Colonic mucosa (tissue), 4 donors: Measurements from ENCODE around the gene RHOBTB3. TPM values are rescaled to one million over a fixed set of nuclear protein-coding genes. Genes with fewer than 3 reads are reported as not detected.
"Not testable (repeated sequence)": the region's sequence is repeated elsewhere in the genome, so short reads cannot be mapped to it uniquely, and the experiment has no call there.

Experiments
- DNase-seq: peaks from one replicate; pipeline ENCODE4 v3.0.0-alpha.2; 2020
- H3K27ac ChIP-seq: fragments of 200-600 bp; one replicate; pipeline ENCODE4 v1.8.0; 2021
- H3K27me3 ChIP-seq: fragments of 200-600 bp; one replicate; pipeline ENCODE4 v1.8.0; 2021
- H3K36me3 ChIP-seq: fragments of 200-600 bp; one replicate; pipeline ENCODE4 v1.8.0; 2021
- H3K4me1 ChIP-seq: fragments of 200-600 bp; one replicate; pipeline ENCODE4 v1.8.0; 2021; ENCODE audit warnings: mild to moderate bottlenecking
- H3K4me3 ChIP-seq: fragments of 200-600 bp; one replicate; pipeline ENCODE4 v1.8.0; 2021
- H3K9ac ChIP-seq, 2 donors: one replicate each; pipeline ENCODE4 v1.7.0; 2013; ENCODE audit warnings: control low read depth in 2 of 2, low read depth in 2 of 2, low read length in 2 of 2
- H3K9me3 ChIP-seq: fragments of 200-600 bp; one replicate; pipeline ENCODE4 v1.8.0; 2021
- CTCF ChIP-seq: fragments of 200-600 bp; IDR thresholded peaks from one replicate; pipeline ENCODE4 v1.8.0; 2022; ENCODE audit warnings: antibody characterized with exemption, mild to moderate bottlenecking
- intact Hi-C: fragments of 100-400 bp; cut with DNase I; formaldehyde crosslinking; loops from one replicate; pipeline ENCODE4 v1.14.1; 2022
- total RNA-seq, 2 donors: library from RNA; stranded (reverse); fragmentation: NEBNext Ultra II Directional in 1 of 2; extraction: Animal tissue kit (Norgen Biotek cat#: 25700) in 1 of 2; gene quantifications; one replicate each; pipeline ENCODE4 v1.2.1, GENCODE V29; 2021
- donor health status: healthy.
- donor health status: DM: no; HTN: no; CAD: no.
- donor health status: DM: no; HTN: no; CAD: no.

Gene RHOBTB3
- total RNA-seq, 2 donors from 2014 or later, result 50.0 to 59.0 TPM

- intact Hi-C loops, result no loop called here
- DNase-seq, result no peak
- H3K9ac ChIP-seq, result no peak overlapping the region
- no peak for TF ChIP-seq CTCF
- H3K27ac ChIP-seq, result no peak overlapping the region
- no peaks in the 10 kb centered on the region for H3K27me3 ChIP-seq
- no peaks in the 10 kb centered on the region for H3K9me3 ChIP-seq
- H3K36me3 ChIP-seq, result no peaks in the 10 kb centered on the region
- no peak overlapping the region for H3K4me3 ChIP-seq
- H3K4me1 ChIP-seq, result no peaks in the 10 kb centered on the region
Measured at GRCh38 chr5:95707055-95707454, 24.1 kb upstream of the RHOBTB3 start.

DNA sequence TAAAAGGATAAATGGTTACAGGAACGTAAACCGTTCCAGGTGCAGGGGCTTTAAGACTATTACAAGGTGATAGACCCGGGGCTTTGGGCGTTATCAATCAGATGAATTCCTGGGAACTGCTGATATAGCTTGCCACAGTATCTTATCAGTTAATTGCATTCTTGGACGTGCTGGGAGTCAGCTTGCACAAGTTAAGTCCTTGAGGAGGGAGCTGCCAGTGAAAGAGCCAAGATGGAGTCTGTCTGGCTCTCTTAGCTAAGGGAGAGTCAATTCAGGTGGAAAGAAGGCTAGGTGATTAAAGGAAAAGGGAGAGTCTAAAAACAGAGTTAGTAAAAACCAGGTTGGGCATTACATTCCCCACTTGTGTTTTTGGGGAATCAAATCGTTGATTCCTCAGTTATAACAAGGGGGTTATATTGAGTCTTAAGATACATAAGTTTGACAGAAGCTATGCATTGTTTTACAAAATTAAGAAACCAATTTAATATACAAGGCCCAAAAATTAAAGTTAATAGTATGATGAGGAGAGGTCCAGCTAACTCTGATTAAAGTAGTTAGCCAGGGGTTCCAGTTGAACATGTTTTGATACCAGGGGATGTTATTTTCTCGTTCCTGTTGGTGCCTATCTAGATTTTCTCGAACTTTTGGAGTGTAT, 23.5 kb upstream of the RHOBTB3 start:
- intact Hi-C loops, H3K9me3 ChIP-seq, H3K36me3 ChIP-seq, H3K27me3 ChIP-seq, H3K4me3 ChIP-seq, H3K27ac ChIP-seq, H3K4me1 ChIP-seq, H3K9ac ChIP-seq, DNase-seq: not testable (repeated sequence)

GRCh38 chr5:95708876-95709275, 22.3 kb upstream of the RHOBTB3 start:
- no peaks in the 10 kb centered on the region for H3K9me3 ChIP-seq
- H3K9ac ChIP-seq, result no peak overlapping the region
- H3K27ac ChIP-seq, result no peak overlapping the region
- H3K27me3 ChIP-seq, result no peaks in the 10 kb centered on the region
- no peak for TF ChIP-seq CTCF
- DNase-seq, result no peak
- no peak overlapping the region for H3K4me3 ChIP-seq
- no peaks in the 10 kb centered on the region for H3K4me1 ChIP-seq
- H3K36me3 ChIP-seq, result no peaks in the 10 kb centered on the region
- intact Hi-C loops, result no loop called here

DNA sequence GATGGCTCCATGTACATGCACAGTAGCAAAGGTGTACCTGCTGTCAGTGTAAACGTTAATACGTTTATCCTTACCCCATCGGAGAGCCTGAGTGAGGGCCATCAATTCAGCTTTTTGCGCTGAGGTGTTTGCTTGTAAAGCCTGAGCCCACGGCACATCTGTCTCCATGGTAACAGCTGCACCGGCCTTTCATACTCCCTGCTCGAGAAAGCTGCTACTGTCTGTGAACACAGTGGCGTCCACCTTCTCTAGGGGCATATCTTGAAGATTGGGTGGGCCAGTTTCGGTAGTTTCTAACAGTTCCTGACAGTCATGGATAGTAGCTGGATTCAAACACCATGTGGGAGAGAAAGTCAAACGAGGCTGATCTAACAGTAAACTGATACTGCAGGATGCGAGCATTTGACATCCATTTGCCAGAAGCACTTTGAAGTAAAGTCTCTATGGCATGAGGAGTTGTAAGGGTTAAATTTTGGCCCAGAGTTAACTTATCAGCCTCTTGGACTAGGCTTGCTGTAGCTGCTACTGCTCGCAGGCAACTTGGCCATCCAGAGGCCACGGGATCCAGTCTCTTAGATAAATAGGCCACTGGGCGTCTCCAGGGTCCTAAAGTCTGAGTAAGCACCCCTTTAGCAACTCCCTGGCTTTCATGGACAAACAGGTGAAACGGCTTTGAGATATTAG, 21.0 kb upstream of the RHOBTB3 start:
- TF ChIP-seq CTCF, result no peak
- Histone ChIP-seq H3K9ac (no peak overlapping the region), H3K27me3 (no peaks in the 10 kb centered on the region), H3K36me3 (no peaks in the 10 kb centered on the region), H3K4me1 (no peaks in the 10 kb centered on the region), H3K4me3 (no peak overlapping the region), H3K27ac (no peak overlapping the region), H3K9me3 (no peaks in the 10 kb centered on the region)
- no peak for DNase-seq
- intact Hi-C loops, result no loop called here

DNA sequence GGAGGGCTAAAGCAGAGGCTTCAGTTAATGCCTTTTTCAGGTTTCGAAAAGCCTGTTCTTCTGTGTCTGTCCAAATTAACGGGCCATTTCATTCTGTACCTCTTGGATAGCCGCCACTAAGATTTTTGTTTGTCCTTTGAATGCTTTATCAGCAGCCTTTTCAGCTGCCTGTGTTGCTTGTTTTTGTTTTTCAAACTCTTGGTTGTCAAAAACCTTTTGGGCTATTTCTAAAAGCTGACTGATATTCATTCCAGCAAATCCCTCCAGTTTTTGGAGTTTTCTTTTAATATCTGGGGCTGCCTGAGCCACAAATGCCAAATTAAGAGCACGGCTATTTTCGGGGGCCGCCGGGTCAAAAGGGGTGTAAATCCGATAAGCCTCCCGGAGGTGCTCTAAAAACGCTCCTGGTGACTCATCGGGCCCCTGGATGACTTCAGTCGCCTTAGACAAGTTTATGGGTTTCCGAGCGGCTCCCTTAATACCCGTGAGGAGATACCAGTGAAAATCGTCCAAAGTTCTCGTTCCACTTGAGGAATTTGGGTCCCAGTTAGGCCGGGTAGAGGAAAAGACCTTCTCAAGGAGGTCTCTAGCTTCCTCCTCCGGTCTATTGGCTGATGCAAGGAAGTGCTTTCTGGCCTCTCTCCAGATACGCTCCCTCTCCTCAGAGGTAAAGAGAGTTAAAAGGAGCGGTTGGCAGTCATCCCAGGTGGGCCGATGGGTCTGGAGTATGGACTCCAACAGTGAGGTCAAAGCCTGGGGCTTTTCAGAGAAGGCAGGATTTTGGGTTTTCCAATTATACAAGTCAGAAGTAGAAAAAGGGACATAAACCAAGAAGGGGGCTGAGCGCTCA, 20.3 kb upstream of the RHOBTB3 start:
- H3K4me3 ChIP-seq, H3K4me1 ChIP-seq, H3K9ac ChIP-seq, H3K27me3 ChIP-seq, H3K9me3 ChIP-seq, H3K36me3 ChIP-seq, DNase-seq, H3K27ac ChIP-seq, intact Hi-C loops: not testable (repeated sequence)

DNA sequence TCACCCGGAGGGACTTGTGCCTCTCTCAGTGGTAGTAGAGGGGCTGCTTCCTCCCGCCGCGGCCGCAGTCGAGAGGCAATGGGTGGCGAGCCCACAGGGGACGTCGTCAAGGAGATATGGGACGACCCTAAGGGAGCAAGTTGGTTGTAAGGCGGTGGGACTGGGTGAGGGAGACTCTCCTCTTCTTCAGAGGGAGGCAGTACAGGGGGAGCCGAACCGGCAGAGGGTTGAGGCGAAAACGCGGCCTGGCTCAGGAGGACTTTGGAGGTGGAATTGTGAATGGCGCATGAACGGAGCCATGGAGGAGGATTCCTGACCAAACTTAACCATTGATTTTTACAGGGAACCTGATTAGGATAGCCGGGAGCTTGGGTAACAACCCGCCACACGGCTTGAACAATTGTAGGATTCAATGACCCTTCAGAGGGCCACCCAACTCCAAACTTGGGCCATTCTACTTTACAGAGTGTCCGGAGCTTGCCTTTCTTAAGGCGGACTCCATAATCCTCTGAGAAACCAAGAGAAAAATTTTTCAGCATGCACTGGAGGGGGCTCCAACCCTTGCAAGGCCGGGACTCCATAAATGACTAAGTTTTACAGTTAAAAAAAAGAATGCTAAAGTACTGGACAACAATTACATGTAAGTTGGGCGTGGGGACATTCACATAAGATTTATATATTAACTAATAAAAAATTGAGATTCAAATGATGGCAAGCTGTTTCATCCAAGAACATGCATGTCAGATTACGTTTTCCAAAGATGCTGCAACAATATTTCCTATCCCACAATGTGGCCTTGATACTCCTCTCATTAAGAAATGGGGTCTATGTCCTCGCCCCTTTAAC, 19.4 kb upstream of the RHOBTB3 start:
- Histone ChIP-seq H3K27me3 (no peaks in the 10 kb centered on the region), H3K4me3 (no peak overlapping the region), H3K27ac (no peak overlapping the region), H3K9ac (no peak overlapping the region), H3K36me3 (no peaks in the 10 kb centered on the region), H3K4me1 (no peaks in the 10 kb centered on the region), H3K9me3 (no peaks in the 10 kb centered on the region)
- intact Hi-C loops, result no loop called here
- no peak for DNase-seq
- no peak for TF ChIP-seq CTCF
